ENCODE results near the gene PRKCSH.

- TF ChIP-seq SIN3A (IDR thresholded peaks at IDR 0.05; ENCODE audit: borderline replicate concordance, insufficient read depth, low read depth, low read length) = no peak
- no peak for TF ChIP-seq CTCF (IDR thresholded peaks at IDR 0.05)
- no peak for TF ChIP-seq REST (IDR thresholded peaks at IDR 0.05; ENCODE audit: insufficient read depth in 1 of 2, low read depth in 2 of 2, low read length in 1 of 2)
Observed at GRCh38 chr19:11416346-11417052, 18.9 kb upstream of the PRKCSH start.

Data from Panc1 (cell line).